Neural cell (in vitro differentiated cells): ENCODE data around the gene MAPK7.

Source experiments
- EP300 ChIP-seq: fragments of 450-650 bp; conservative IDR thresholded peaks from 2 replicates; pipeline ENCODE4 v1.6.1; 2014; ENCODE audit warnings: antibody characterized with exemption, mild to moderate bottlenecking, moderate library complexity; ENCODE audit not compliant: poor library complexity, severe bottlenecking
- EZH2 ChIP-seq: fragments of 200-600, 300-800 bp; shearing (Covaris generic), sonication (generic); IDR thresholded peaks from 2 replicates; pipeline ENCODE4 v1.6.1; 2014; ENCODE audit warnings: antibody characterized with exemption, low read length, borderline replicate concordance, mild to moderate bottlenecking; ENCODE audit not compliant: insufficient read depth, poor library complexity, severe bottlenecking
- MXI1 ChIP-seq: fragments of 450-650 bp; conservative IDR thresholded peaks from 2 replicates; pipeline ENCODE4 v1.6.1; 2014; ENCODE audit warnings: antibody characterized with exemption, mild to moderate bottlenecking; ENCODE audit not compliant: poor library complexity, severe bottlenecking
- POLR2AphosphoS5 ChIP-seq: IDR thresholded peaks from 2 replicates; pipeline ENCODE4 v1.6.1; 2012
- RAD21 ChIP-seq: fragments of 450-650 bp; conservative IDR thresholded peaks from 2 replicates; pipeline ENCODE4 v1.6.1; 2014; ENCODE audit warnings: antibody characterized with exemption, mild to moderate bottlenecking, moderate library complexity
- SMC3 ChIP-seq: fragments of 450-650 bp; conservative IDR thresholded peaks from 2 replicates; pipeline ENCODE4 v1.6.1; 2014; ENCODE audit warnings: antibody characterized with exemption, mild to moderate bottlenecking, moderate library complexity; ENCODE audit not compliant: poor library complexity
- TAF1 ChIP-seq: IDR thresholded peaks from 2 replicates; pipeline ENCODE4 v1.6.1; 2012; ENCODE audit warnings: low read depth
- TF ChIP-seq, protein P1 (sequence below): fragments of 450-650 bp; IDR thresholded peaks from 2 replicates; pipeline ENCODE4 v1.5.1; 2014; ENCODE audit warnings: antibody characterized with exemption, mild to moderate bottlenecking, moderate library complexity; ENCODE audit not compliant: poor library complexity, severe bottlenecking
- TF ChIP-seq, protein P2 (sequence below): IDR thresholded peaks from 2 replicates; pipeline ENCODE4 v1.6.1; 2012; ENCODE audit warnings: borderline replicate concordance

DNA sequence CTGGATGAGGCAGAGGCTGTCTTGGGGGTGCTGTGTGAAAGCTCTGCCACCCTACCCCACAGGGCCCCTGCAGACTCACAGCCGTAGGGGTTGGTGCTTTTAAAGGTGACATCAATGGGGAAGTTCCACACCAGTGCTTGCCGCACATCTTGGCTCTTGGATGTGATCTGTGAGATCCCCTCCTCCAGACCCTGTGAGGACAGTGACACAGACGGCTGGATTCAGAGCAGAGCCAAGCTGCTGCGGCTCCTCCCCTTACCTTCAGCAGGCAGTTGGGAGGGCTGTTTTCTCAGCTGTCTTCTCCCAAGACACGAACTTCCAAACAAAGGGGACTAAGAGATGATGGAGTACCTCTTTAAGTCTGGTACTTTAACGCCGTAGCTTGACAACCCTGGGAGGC is 20.5 kb upstream of the MAPK7 start:
- TF ChIP-seq, protein P1, sequence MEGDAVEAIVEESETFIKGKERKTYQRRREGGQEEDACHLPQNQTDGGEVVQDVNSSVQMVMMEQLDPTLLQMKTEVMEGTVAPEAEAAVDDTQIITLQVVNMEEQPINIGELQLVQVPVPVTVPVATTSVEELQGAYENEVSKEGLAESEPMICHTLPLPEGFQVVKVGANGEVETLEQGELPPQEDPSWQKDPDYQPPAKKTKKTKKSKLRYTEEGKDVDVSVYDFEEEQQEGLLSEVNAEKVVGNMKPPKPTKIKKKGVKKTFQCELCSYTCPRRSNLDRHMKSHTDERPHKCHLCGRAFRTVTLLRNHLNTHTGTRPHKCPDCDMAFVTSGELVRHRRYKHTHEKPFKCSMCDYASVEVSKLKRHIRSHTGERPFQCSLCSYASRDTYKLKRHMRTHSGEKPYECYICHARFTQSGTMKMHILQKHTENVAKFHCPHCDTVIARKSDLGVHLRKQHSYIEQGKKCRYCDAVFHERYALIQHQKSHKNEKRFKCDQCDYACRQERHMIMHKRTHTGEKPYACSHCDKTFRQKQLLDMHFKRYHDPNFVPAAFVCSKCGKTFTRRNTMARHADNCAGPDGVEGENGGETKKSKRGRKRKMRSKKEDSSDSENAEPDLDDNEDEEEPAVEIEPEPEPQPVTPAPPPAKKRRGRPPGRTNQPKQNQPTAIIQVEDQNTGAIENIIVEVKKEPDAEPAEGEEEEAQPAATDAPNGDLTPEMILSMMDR: no peak
- TF ChIP-seq EZH2 (no peak), MXI1 (no peak), TAF1 (no peak), EP300 (no peak), POLR2AphosphoS5 (no peak), SMC3 (no peak), RAD21 (no peak)
- TF ChIP-seq, protein P2, sequence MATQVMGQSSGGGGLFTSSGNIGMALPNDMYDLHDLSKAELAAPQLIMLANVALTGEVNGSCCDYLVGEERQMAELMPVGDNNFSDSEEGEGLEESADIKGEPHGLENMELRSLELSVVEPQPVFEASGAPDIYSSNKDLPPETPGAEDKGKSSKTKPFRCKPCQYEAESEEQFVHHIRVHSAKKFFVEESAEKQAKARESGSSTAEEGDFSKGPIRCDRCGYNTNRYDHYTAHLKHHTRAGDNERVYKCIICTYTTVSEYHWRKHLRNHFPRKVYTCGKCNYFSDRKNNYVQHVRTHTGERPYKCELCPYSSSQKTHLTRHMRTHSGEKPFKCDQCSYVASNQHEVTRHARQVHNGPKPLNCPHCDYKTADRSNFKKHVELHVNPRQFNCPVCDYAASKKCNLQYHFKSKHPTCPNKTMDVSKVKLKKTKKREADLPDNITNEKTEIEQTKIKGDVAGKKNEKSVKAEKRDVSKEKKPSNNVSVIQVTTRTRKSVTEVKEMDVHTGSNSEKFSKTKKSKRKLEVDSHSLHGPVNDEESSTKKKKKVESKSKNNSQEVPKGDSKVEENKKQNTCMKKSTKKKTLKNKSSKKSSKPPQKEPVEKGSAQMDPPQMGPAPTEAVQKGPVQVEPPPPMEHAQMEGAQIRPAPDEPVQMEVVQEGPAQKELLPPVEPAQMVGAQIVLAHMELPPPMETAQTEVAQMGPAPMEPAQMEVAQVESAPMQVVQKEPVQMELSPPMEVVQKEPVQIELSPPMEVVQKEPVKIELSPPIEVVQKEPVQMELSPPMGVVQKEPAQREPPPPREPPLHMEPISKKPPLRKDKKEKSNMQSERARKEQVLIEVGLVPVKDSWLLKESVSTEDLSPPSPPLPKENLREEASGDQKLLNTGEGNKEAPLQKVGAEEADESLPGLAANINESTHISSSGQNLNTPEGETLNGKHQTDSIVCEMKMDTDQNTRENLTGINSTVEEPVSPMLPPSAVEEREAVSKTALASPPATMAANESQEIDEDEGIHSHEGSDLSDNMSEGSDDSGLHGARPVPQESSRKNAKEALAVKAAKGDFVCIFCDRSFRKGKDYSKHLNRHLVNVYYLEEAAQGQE: no peak
